OCI-LY3 (cell line): ENCODE data around the gene RHOBTB3.
"Not testable (repeated sequence)": the region's sequence is repeated elsewhere in the genome, so short reads cannot be mapped to it uniquely, and the experiment has no call there.

Source experiments
- H2AFZ ChIP-seq: fragments of 200-600, 300-600 bp; shearing (Covaris generic); 2 replicates; pipeline ENCODE4 v1.6.0; 2014; ENCODE audit warnings: antibody characterized with exemption, low read depth, low read length
- H3K27ac ChIP-seq: fragments of 200-600, 300-600 bp; sonication (generic); 2 replicates; pipeline ENCODE4 v1.5.1; 2014; ENCODE audit warnings: mild to moderate bottlenecking, low read length, moderate library complexity, mixed read lengths
- H3K27me3 ChIP-seq: fragments of 200-600, 300-600 bp; sonication (generic); 2 replicates; pipeline ENCODE4 v1.6.1; 2014; ENCODE audit warnings: low read depth, low read length, mixed read lengths
- H3K36me3 ChIP-seq: fragments of 200-600, 300-600 bp; sonication (generic); replicated peaks from 2 replicates; pipeline ENCODE3; 2014; ENCODE audit warnings: low read depth, low read length, mixed read lengths
- H3K4me1 ChIP-seq: fragments of 300-600, 200-600 bp; sonication (generic); 2 replicates; pipeline ENCODE4 v1.6.1; 2014; ENCODE audit warnings: low read length, mixed read lengths
- H3K4me2 ChIP-seq: fragments of 200-600, 300-600 bp; sonication (generic); 2 replicates; pipeline ENCODE4 v1.6.1; 2014; ENCODE audit warnings: low read length, mixed read lengths
- H3K4me3 ChIP-seq: fragments of 300-600, 200-600 bp; sonication (generic); 2 replicates; pipeline ENCODE4 v1.5.1; 2014; ENCODE audit warnings: antibody characterized with exemption, mild to moderate bottlenecking, low read length, moderate library complexity
- H3K79me2 ChIP-seq: fragments of 300-600, 200-600 bp; shearing (Covaris generic); 2 replicates; pipeline ENCODE4 v1.6.1; 2014; ENCODE audit warnings: mild to moderate bottlenecking, low read length, mixed read lengths
- H3K9ac ChIP-seq: fragments of 300-600, 200-600 bp; shearing (Covaris generic); 2 replicates; pipeline ENCODE4 v1.6.0; 2014; ENCODE audit warnings: mild to moderate bottlenecking, low read length, moderate library complexity
- H3K9me3 ChIP-seq: fragments of 200-600, 300-600 bp; shearing (Covaris generic); 2 replicates; pipeline ENCODE4 v1.6.1; 2014; ENCODE audit warnings: low read length, mixed read lengths; ENCODE audit not compliant: insufficient read depth
- H4K20me1 ChIP-seq: fragments of 200-600, 300-600 bp; sonication (generic); 2 replicates; pipeline ENCODE4 v1.6.1; 2016; ENCODE audit warnings: low read length, mixed read lengths; ENCODE audit not compliant: insufficient read depth
- CTCF ChIP-seq: fragments of 200-600, 300-600 bp; sonication (generic); IDR thresholded peaks from 2 replicates; pipeline ENCODE4 v1.5.1; 2014; ENCODE audit warnings: antibody characterized with exemption, low read length, low read depth
- EZH2phosphoT487 ChIP-seq: fragments of 200-600 bp; shearing (Covaris generic); IDR thresholded peaks from 2 replicates; pipeline ENCODE4 v1.6.1; 2018; ENCODE audit warnings: antibody characterized with exemption, mixed run types, low read depth

Gene RHOBTB3

DNA sequence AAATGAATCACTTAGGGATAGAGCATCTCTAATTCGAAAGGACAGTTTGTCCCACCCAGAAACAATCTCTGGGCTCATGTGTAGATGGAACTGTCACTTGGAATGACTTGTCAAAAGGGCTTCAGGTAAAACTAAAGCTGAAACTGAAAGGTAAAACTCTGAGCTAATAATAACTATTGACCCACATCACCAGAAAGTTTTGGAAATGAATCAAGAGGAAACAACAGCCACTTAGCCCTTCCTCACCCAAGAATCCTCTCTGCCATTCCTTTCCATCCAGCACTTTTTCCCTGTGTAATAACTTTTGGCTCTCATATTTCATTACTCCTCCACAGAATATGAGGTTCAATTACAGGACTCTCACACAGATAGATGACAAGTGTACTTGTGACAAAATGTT, 105.4 kb downstream of the RHOBTB3 start:
- no peaks in the 10 kb centered on the region for H3K9me3 ChIP-seq
- H4K20me1 ChIP-seq, result no peaks in the 10 kb centered on the region
- H3K27ac ChIP-seq, result no peak overlapping the region
- no peaks in the 10 kb centered on the region for H3K36me3 ChIP-seq
- no peak overlapping the region for H3K9ac ChIP-seq
- peak overlapping the region; percentile 68 for H3K4me2 ChIP-seq
- H3K79me2 ChIP-seq, result no peaks in the 10 kb centered on the region
- H2AFZ ChIP-seq, result no peak overlapping the region
- H3K27me3 ChIP-seq, result no peaks in the 10 kb centered on the region
- H3K4me3 ChIP-seq, result no peak overlapping the region
- peaks cover 46% of the 10 kb centered on the region for H3K4me1 ChIP-seq
- TF ChIP-seq EZH2phosphoT487 (no peak), CTCF (no peak)

DNA sequence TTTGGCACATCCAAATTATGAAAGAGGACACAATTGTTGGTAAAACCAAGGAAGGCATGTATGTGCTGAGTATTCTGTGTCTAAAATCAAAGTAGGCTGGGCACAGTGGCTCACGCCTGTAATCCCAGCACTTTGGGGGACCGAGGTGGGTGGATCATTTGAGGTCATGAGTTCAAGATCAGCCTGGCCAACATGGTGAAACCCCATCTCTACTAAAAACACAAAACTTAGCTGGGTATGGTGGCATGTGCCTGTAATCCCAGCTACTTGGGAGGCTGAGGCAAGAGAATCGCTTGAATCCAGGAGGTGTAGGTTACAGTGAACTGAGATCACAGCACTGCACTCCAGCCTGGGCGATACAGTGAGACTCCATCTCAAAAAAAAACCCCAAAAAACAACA, 105.8 kb downstream of the RHOBTB3 start:
- not testable (repeated sequence) for H4K20me1 ChIP-seq, H3K27me3 ChIP-seq, H3K9ac ChIP-seq, H2AFZ ChIP-seq, H3K4me3 ChIP-seq, H3K9me3 ChIP-seq, H3K27ac ChIP-seq, H3K79me2 ChIP-seq, H3K36me3 ChIP-seq
- Histone ChIP-seq H3K4me1 (peaks cover 50% of the 10 kb centered on the region), H3K4me2 (0 out of 2 replicates have a peak overlapping the region, but pooled peaks have one; percentile 17)

- H3K27me3 ChIP-seq, result no peaks in the 10 kb centered on the region
- H3K9me3 ChIP-seq, result no peaks in the 10 kb centered on the region
- no peak overlapping the region for H3K4me2 ChIP-seq
- no peak overlapping the region for H3K4me3 ChIP-seq
- H3K27ac ChIP-seq, result no peak overlapping the region
- no peaks in the 10 kb centered on the region for H3K36me3 ChIP-seq
- no peak overlapping the region for H2AFZ ChIP-seq
- H4K20me1 ChIP-seq, result no peaks in the 10 kb centered on the region
- H3K79me2 ChIP-seq, result no peaks in the 10 kb centered on the region
- no peak overlapping the region for H3K9ac ChIP-seq
- peaks cover 54% of the 10 kb centered on the region for H3K4me1 ChIP-seq
- TF ChIP-seq CTCF, result no peak
- no peak for TF ChIP-seq EZH2phosphoT487
Measured at GRCh38 chr5:95837492-95837891, 106.4 kb downstream of the RHOBTB3 start.

GRCh38 chr5:95838001-95838520, 106.9 kb downstream of the RHOBTB3 start:
- no peak overlapping the region for H3K4me3 ChIP-seq
- no peak overlapping the region for H3K27ac ChIP-seq
- H3K4me2 ChIP-seq, result no peak overlapping the region
- no peaks in the 10 kb centered on the region for H3K9me3 ChIP-seq
- H3K27me3 ChIP-seq, result no peaks in the 10 kb centered on the region
- H3K9ac ChIP-seq, result no peak overlapping the region
- H3K4me1 ChIP-seq, result peaks cover 54% of the 10 kb centered on the region
- H3K79me2 ChIP-seq, result no peaks in the 10 kb centered on the region
- no peaks in the 10 kb centered on the region for H3K36me3 ChIP-seq
- H2AFZ ChIP-seq, result no peak overlapping the region
- H4K20me1 ChIP-seq, result no peaks in the 10 kb centered on the region
- TF ChIP-seq EZH2phosphoT487 (no peak), CTCF (no peak)

DNA sequence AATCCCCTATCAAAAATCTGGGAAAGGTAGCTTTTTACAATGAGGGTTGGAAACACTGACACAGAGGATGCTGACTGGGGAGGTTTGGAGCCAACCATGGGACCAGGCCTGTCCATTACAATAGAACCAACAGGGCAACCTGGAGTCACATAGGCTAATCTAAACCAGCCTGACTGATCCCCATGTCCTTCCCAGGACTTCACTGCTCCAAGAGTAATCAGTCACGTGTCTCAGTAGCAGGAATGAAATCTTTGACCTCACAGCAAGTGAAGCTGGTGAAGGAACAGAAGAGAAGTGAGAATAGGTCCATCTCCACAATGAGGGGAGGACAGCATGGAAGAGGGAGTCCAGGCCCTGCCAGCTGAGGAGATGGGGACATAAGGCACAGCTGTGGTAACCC, 107.4 kb downstream of the RHOBTB3 start:
- no peaks in the 10 kb centered on the region for H3K27me3 ChIP-seq
- TF ChIP-seq CTCF, result no peak
- H3K4me2 ChIP-seq, result no peak overlapping the region
- H3K4me1 ChIP-seq, result peaks cover 53% of the 10 kb centered on the region
- no peak overlapping the region for H2AFZ ChIP-seq
- no peak overlapping the region for H3K4me3 ChIP-seq
- H4K20me1 ChIP-seq, result no peaks in the 10 kb centered on the region
- no peaks in the 10 kb centered on the region for H3K9me3 ChIP-seq
- H3K9ac ChIP-seq, result no peak overlapping the region
- no peaks in the 10 kb centered on the region for H3K36me3 ChIP-seq
- H3K79me2 ChIP-seq, result no peaks in the 10 kb centered on the region
- no peak overlapping the region for H3K27ac ChIP-seq
